HG03558 (cell line): ENCODE results near the gene PDK4.

Source experiments
- ATAC-seq: cut with Tn5 transposase; IDR thresholded peaks from one replicate; pipeline ENCODE4 v1.9.1; 2021; ENCODE audit warnings: moderate number of reproducible peaks; ENCODE audit not compliant: unreplicated experiment; ENCODE audit errors: extremely low read depth

The PDK4 gene

GRCh38 chr7:95596198-95597063, at the start of gene PDK4:
Gene PDK4 (minus strand): TSS chr7:95596516. CDS start chr7:95596293, 223 bp downstream.
- no peak for ATAC-seq

GRCh38 chr7:95642173-95642572, 45.9 kb upstream of the PDK4 start:
- ATAC-seq, result no peak

GRCh38 chr7:95636140-95636940, 40.0 kb upstream of the PDK4 start:
- ATAC-seq, result no peak

GRCh38 chr7:95632609-95633008, 36.3 kb upstream of the PDK4 start:
- no peak for ATAC-seq

- ATAC-seq, result no peak
Observed at GRCh38 chr7:95631527-95631926, 35.2 kb upstream of the PDK4 start.

GRCh38 chr7:95630702-95631458, 34.6 kb upstream of the PDK4 start:
- no peak for ATAC-seq

- no peak for ATAC-seq
Observed at GRCh38 chr7:95628831-95629439, 32.6 kb upstream of the PDK4 start.

- no peak for ATAC-seq
Observed at GRCh38 chr7:95623788-95624187, 27.5 kb upstream of the PDK4 start.

- ATAC-seq, result no peak
Observed at GRCh38 chr7:95622859-95623258, 26.5 kb upstream of the PDK4 start.

- ATAC-seq, result no peak
Observed at GRCh38 chr7:95622001-95622549, 25.8 kb upstream of the PDK4 start.

- ATAC-seq, result no peak
Observed at GRCh38 chr7:95621404-95621803, 25.1 kb upstream of the PDK4 start.

- ATAC-seq, result no peak
Observed at GRCh38 chr7:95620631-95621030, 24.3 kb upstream of the PDK4 start.

- ATAC-seq, result no peak
Observed at GRCh38 chr7:95619921-95620320, 23.6 kb upstream of the PDK4 start.

- no peak for ATAC-seq
Observed at GRCh38 chr7:95619517-95619916, 23.2 kb upstream of the PDK4 start.

GRCh38 chr7:95614442-95614940, 18.2 kb upstream of the PDK4 start:
- ATAC-seq, result no peak

- ATAC-seq, result no peak
Observed at GRCh38 chr7:95611224-95611623, 14.9 kb upstream of the PDK4 start.

- ATAC-seq, result no peak
Observed at GRCh38 chr7:95609277-95609971, 13.1 kb upstream of the PDK4 start.

- peak; percentile 99 for ATAC-seq
Observed at GRCh38 chr7:95608359-95609173, 12.2 kb upstream of the PDK4 start.
